D721Med (cell line): ENCODE results near the gene C1RL.

ENCODE experiments used
- DNase-seq: peaks from one replicate; pipeline ENCODE4 v3.0.0; 2011; ENCODE audit warnings: low spot score; ENCODE audit not compliant: insufficient read length
- FAIRE-seq: peaks from 2 replicates; lab custom pipeline; 2011; peaks lifted over from hg19 to GRCh38; lab: Jason Lieb, UNC
- CTCF ChIP-seq: IDR thresholded peaks from 2 replicates; pipeline ENCODE4 v1.5.1; 2012; ENCODE audit warnings: mild to moderate bottlenecking, control low read depth; ENCODE audit not compliant: insufficient read depth; ENCODE audit errors: missing control alignments

The C1RL gene

GRCh38 chr12:7144414-7145120, 35.6 kb upstream of the C1RL start:
- FAIRE-seq (peak; percentile 58), DNase-seq (peak; percentile 46)
- peak; percentile 62 for TF ChIP-seq CTCF

- no peak for TF ChIP-seq CTCF
- FAIRE-seq: no peak
Observed at GRCh38 chr12:7143564-7143963, 34.5 kb upstream of the C1RL start.

GRCh38 chr12:7142809-7143465, 33.9 kb upstream of the C1RL start:
- TF ChIP-seq CTCF: no peak
- DNase-seq (no peak), FAIRE-seq (no peak)

More at GRCh38 chr12:7143564-7143963, 34.5 kb upstream of the C1RL start:
- DNase-seq: no peak

GRCh38 chr12:7142056-7142644, 33.1 kb upstream of the C1RL start:
- FAIRE-seq (no peak), DNase-seq (no peak)
- peak; percentile 63 for TF ChIP-seq CTCF

DNA sequence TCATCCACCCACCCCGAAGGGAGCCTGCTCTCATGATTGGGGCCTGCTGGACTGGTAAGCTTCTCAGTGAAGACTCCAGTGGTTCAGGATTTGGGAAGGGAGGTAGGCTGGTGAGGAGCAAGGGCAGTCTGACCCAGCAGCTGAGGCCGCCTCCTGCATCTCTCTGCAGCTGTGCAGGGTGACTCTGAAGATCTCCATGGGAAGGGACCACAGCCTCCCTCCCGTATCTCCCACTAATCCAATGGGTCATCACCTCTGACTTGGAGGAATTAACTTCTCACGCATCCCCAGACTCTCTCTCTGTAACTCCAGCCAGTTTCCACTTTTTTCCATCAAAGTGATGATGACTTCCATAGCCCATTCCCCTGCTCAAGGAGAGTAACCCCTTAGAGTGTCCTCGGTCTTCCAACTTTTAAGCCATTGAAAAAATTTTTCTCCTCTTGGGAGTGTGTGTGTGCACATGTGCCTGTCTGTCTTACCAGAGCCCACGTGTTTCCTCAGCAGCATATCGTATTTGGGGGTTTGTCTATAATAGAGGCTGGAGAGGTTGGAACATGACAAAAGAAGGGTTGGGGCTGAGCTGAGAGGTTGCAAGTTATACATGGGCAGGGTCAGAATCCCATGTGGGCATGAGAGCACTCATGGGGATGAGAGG, 32.5 kb upstream of the C1RL start:
- no peak for TF ChIP-seq CTCF
- DNase-seq: no peak
- no peak for FAIRE-seq

GRCh38 chr12:7139200-7139599, 30.2 kb upstream of the C1RL start:
- FAIRE-seq: no peak
- TF ChIP-seq CTCF: no peak
- DNase-seq: no peak
